ENCODE data around the gene USP48.

DNA sequence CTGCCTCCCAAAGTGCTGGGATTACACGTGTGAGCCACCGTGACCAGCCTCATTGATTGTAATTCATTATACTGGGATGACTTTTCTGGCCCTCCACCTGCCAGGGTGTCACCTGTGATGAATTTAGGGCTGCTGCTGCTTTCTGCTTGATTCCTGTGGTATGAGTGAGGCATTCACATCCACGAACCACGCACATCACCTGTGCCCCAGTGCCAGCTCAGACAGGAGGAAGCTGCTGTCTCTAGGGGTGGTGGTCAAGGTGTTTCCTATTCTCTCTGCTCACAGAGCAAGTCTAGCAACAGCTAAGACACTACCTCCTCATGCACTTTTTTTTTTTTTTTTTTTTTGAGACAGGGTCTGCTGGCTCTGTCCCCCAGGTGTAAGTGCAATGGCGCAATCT, 16.8 kb upstream of the USP48 start:
- TF ChIP-seq EZH2phosphoT487 (IDR thresholded peaks at IDR 0.05; ENCODE audit: low read length) (no peak), EZH2 (optimal IDR thresholded peaks at IDR 0.05; ENCODE audit: low read depth, low read length) (no peak)
- TF ChIP-seq, protein P1, sequence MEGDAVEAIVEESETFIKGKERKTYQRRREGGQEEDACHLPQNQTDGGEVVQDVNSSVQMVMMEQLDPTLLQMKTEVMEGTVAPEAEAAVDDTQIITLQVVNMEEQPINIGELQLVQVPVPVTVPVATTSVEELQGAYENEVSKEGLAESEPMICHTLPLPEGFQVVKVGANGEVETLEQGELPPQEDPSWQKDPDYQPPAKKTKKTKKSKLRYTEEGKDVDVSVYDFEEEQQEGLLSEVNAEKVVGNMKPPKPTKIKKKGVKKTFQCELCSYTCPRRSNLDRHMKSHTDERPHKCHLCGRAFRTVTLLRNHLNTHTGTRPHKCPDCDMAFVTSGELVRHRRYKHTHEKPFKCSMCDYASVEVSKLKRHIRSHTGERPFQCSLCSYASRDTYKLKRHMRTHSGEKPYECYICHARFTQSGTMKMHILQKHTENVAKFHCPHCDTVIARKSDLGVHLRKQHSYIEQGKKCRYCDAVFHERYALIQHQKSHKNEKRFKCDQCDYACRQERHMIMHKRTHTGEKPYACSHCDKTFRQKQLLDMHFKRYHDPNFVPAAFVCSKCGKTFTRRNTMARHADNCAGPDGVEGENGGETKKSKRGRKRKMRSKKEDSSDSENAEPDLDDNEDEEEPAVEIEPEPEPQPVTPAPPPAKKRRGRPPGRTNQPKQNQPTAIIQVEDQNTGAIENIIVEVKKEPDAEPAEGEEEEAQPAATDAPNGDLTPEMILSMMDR (IDR thresholded peaks at IDR 0.05; ENCODE audit: low read length) = no peak
